ENCODE results near the gene MYH15. TPM values are rescaled to one million over a fixed set of nuclear protein-coding genes. Genes with fewer than 3 reads are reported as not detected.

The MYH15 gene
- total RNA-seq, 1 experiment from 2014 or later: 0.09 TPM

DNA sequence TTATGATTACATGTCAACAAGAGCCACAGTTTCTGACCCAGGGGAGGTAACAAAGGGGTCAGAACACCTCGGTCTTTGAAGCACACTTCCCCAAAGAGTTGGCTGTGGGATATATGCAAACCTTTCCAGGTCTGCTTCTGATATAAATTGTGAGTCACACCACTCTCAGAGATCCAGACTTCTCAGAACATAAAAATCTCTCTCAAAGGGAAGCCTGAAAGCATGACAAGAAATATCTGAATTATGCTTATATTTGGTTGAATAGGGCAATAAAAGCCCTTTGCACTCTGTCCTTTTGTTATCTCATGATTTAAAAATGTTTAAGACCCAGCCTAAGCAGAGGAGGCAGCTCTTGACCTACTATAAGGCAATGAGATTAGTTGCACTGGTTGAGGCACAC lies 56.8 kb downstream of the MYH15 start:
- DNase-seq (ENCODE audit: low spot score) (no peak), ATAC-seq (no peak)
- Mint-ChIP-seq H3K27me3 (ENCODE audit: low read depth) (no peaks in the 10 kb centered on the region), H3K27ac (no peak overlapping the region), H3K9me3 (peaks cover 15% of the 10 kb centered on the region), H3K36me3 (no peaks in the 10 kb centered on the region), H3K4me3 (no peak overlapping the region), H3K4me1 (no peaks in the 10 kb centered on the region)
- no peak for TF ChIP-seq ETV6 (CRISPR knock-in tag; IDR thresholded peaks at IDR 0.05)
- TF ChIP-seq, protein P1, sequence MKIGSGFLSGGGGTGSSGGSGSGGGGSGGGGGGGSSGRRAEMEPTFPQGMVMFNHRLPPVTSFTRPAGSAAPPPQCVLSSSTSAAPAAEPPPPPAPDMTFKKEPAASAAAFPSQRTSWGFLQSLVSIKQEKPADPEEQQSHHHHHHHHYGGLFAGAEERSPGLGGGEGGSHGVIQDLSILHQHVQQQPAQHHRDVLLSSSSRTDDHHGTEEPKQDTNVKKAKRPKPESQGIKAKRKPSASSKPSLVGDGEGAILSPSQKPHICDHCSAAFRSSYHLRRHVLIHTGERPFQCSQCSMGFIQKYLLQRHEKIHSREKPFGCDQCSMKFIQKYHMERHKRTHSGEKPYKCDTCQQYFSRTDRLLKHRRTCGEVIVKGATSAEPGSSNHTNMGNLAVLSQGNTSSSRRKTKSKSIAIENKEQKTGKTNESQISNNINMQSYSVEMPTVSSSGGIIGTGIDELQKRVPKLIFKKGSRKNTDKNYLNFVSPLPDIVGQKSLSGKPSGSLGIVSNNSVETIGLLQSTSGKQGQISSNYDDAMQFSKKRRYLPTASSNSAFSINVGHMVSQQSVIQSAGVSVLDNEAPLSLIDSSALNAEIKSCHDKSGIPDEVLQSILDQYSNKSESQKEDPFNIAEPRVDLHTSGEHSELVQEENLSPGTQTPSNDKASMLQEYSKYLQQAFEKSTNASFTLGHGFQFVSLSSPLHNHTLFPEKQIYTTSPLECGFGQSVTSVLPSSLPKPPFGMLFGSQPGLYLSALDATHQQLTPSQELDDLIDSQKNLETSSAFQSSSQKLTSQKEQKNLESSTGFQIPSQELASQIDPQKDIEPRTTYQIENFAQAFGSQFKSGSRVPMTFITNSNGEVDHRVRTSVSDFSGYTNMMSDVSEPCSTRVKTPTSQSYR (CRISPR knock-in tag; IDR thresholded peaks at IDR 0.05): no peak
- TF ChIP-seq, protein P2, sequence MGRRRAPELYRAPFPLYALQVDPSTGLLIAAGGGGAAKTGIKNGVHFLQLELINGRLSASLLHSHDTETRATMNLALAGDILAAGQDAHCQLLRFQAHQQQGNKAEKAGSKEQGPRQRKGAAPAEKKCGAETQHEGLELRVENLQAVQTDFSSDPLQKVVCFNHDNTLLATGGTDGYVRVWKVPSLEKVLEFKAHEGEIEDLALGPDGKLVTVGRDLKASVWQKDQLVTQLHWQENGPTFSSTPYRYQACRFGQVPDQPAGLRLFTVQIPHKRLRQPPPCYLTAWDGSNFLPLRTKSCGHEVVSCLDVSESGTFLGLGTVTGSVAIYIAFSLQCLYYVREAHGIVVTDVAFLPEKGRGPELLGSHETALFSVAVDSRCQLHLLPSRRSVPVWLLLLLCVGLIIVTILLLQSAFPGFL (CRISPR knock-in tag; IDR thresholded peaks at IDR 0.05; ENCODE audit: borderline replicate concordance): no peak
- TF ChIP-seq, protein P3, sequence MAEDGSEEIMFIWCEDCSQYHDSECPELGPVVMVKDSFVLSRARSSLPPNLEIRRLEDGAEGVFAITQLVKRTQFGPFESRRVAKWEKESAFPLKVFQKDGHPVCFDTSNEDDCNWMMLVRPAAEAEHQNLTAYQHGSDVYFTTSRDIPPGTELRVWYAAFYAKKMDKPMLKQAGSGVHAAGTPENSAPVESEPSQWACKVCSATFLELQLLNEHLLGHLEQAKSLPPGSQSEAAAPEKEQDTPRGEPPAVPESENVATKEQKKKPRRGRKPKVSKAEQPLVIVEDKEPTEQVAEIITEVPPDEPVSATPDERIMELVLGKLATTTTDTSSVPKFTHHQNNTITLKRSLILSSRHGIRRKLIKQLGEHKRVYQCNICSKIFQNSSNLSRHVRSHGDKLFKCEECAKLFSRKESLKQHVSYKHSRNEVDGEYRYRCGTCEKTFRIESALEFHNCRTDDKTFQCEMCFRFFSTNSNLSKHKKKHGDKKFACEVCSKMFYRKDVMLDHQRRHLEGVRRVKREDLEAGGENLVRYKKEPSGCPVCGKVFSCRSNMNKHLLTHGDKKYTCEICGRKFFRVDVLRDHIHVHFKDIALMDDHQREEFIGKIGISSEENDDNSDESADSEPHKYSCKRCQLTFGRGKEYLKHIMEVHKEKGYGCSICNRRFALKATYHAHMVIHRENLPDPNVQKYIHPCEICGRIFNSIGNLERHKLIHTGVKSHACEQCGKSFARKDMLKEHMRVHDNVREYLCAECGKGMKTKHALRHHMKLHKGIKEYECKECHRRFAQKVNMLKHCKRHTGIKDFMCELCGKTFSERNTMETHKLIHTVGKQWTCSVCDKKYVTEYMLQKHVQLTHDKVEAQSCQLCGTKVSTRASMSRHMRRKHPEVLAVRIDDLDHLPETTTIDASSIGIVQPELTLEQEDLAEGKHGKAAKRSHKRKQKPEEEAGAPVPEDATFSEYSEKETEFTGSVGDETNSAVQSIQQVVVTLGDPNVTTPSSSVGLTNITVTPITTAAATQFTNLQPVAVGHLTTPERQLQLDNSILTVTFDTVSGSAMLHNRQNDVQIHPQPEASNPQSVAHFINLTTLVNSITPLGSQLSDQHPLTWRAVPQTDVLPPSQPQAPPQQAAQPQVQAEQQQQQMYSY (CRISPR knock-in tag; IDR thresholded peaks at IDR 0.05): no peak
- TF ChIP-seq SOX15 (CRISPR knock-in tag; IDR thresholded peaks at IDR 0.05): no peak
- no peak for TF ChIP-seq ZNF219 (CRISPR knock-in tag; IDR thresholded peaks at IDR 0.05; ENCODE audit: borderline replicate concordance)
- no peak for TF ChIP-seq RELA (CRISPR knock-in tag; IDR thresholded peaks at IDR 0.05; ENCODE audit: borderline replicate concordance)
- no peak for TF ChIP-seq ELF4 (CRISPR knock-in tag; IDR thresholded peaks at IDR 0.05; ENCODE audit: low read depth)
- TF ChIP-seq, protein P4, sequence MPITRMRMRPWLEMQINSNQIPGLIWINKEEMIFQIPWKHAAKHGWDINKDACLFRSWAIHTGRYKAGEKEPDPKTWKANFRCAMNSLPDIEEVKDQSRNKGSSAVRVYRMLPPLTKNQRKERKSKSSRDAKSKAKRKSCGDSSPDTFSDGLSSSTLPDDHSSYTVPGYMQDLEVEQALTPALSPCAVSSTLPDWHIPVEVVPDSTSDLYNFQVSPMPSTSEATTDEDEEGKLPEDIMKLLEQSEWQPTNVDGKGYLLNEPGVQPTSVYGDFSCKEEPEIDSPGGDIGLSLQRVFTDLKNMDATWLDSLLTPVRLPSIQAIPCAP (CRISPR knock-in tag; IDR thresholded peaks at IDR 0.05): no peak
- TF ChIP-seq, protein P5, sequence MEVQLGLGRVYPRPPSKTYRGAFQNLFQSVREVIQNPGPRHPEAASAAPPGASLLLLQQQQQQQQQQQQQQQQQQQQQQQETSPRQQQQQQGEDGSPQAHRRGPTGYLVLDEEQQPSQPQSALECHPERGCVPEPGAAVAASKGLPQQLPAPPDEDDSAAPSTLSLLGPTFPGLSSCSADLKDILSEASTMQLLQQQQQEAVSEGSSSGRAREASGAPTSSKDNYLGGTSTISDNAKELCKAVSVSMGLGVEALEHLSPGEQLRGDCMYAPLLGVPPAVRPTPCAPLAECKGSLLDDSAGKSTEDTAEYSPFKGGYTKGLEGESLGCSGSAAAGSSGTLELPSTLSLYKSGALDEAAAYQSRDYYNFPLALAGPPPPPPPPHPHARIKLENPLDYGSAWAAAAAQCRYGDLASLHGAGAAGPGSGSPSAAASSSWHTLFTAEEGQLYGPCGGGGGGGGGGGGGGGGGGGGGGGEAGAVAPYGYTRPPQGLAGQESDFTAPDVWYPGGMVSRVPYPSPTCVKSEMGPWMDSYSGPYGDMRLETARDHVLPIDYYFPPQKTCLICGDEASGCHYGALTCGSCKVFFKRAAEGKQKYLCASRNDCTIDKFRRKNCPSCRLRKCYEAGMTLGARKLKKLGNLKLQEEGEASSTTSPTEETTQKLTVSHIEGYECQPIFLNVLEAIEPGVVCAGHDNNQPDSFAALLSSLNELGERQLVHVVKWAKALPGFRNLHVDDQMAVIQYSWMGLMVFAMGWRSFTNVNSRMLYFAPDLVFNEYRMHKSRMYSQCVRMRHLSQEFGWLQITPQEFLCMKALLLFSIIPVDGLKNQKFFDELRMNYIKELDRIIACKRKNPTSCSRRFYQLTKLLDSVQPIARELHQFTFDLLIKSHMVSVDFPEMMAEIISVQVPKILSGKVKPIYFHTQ (CRISPR knock-in tag; IDR thresholded peaks at IDR 0.05): no peak
- no peak for TF ChIP-seq ZNF671 (CRISPR knock-in tag; IDR thresholded peaks at IDR 0.05)
- no peak for TF ChIP-seq TP53 (CRISPR knock-in tag; IDR thresholded peaks at IDR 0.05)
- TF ChIP-seq, protein P6, sequence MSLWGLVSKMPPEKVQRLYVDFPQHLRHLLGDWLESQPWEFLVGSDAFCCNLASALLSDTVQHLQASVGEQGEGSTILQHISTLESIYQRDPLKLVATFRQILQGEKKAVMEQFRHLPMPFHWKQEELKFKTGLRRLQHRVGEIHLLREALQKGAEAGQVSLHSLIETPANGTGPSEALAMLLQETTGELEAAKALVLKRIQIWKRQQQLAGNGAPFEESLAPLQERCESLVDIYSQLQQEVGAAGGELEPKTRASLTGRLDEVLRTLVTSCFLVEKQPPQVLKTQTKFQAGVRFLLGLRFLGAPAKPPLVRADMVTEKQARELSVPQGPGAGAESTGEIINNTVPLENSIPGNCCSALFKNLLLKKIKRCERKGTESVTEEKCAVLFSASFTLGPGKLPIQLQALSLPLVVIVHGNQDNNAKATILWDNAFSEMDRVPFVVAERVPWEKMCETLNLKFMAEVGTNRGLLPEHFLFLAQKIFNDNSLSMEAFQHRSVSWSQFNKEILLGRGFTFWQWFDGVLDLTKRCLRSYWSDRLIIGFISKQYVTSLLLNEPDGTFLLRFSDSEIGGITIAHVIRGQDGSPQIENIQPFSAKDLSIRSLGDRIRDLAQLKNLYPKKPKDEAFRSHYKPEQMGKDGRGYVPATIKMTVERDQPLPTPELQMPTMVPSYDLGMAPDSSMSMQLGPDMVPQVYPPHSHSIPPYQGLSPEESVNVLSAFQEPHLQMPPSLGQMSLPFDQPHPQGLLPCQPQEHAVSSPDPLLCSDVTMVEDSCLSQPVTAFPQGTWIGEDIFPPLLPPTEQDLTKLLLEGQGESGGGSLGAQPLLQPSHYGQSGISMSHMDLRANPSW (CRISPR knock-in tag; conservative IDR thresholded peaks at IDR 0.05; ENCODE audit: low read depth): no peak
- TF ChIP-seq NFATC4 (CRISPR knock-in tag; IDR thresholded peaks at IDR 0.05): no peak
- ChIA-PET POLR2A (no interaction called here), CTCF (no interaction called here)
